SW480 (cell line): ENCODE results near the gene USP44.
"Not testable (repeated sequence)": the region's sequence is repeated elsewhere in the genome, so short reads cannot be mapped to it uniquely, and the experiment has no call there.

Source experiments
- DNase-seq: peaks from one replicate; pipeline ENCODE4 v3.0.0-alpha.2; 2016; ENCODE audit warnings: low spot score

USP44 gene

GRCh38 chr12:95506707-95507523 lies 44.4 kb downstream of the USP44 start:
- no peak for DNase-seq

GRCh38 chr12:95505039-95505438 lies 46.2 kb downstream of the USP44 start:
- no peak for DNase-seq

GRCh38 chr12:95504140-95504539 lies 47.1 kb downstream of the USP44 start:
- DNase-seq = no peak

- no peak for DNase-seq
Measured at GRCh38 chr12:95499772-95500171, 51.5 kb downstream of the USP44 start.

DNA sequence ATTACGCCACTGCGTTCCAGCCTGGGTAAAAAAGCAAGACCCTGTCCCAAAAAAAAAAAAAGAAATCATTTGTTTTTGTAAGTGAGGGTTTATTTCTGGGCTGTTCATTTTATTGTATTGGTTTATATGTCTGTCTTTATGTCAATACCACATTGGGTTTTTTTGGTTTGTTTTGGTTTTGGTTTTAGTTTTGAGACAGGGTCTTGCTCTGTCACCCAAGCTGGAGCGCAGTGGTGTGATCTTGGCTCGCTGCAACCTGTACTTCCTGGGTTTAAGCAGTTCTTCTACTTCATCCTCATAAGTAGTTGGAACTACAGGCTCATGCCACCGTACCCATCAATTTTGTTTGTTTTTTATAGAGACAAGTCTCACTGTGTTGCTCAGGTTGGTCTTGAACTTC lies 52.3 kb downstream of the USP44 start:
- no peak for DNase-seq

DNA sequence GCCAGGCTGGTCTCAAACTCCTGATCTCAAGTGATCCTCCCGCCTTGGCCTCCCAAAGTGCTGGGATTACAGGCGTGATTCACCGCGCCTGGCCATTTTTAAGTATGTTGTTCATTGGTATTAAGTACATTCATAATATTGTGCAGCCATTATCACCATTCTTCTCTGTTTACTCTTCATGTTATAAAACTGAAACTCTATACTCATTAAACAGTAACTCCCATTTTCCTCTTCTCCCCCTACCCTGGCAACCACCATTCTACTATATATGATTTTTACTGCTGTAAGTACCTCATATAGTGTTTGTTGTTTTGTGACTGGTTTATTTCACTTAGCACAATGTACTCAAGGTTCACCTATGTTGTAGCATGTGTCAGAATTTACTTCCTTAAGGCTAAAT lies 54.2 kb downstream of the USP44 start:
- no peak for DNase-seq

- DNase-seq = no peak
Measured at GRCh38 chr12:95495433-95495832, 55.8 kb downstream of the USP44 start.

DNA sequence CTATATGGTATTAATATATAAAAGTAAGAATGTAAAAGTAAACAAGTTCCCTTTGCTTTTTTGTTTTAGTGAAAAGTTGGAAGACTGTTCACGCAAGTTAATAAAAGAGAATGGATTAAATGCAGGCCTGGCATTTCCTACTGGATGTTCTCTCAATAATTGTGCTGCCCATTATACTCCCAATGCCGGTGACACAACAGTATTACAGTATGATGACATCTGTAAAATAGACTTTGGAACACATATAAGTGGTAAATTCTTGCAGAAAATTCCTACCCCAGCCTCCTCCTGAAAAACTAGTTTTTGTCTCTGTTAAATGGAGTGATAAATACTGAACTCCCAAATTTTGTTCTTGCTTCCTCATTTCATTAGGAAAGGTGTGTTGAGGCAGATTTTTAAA lies 56.4 kb downstream of the USP44 start:
- DNase-seq = no peak

DNA sequence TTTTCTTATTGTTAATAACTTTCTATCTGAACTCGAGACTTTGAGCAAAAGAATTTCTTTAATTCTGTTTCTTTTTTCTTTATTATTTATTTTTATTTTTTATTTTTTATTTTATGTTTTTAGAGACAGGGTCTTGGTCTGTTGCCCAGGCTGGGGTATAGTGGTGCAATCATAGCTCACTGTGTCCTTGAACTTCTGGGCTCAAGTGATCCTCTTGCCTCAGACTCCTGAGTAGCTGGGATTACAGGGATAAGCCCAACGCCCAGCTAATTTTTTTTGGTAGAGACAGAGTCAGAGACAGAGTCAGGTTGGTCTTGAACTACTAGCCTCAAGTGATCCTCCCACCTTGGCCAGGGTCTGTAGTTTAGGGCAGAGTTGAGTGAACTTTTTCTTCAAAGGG lies 58.8 kb downstream of the USP44 start:
- DNase-seq = no peak

- no peak for DNase-seq
Measured at GRCh38 chr12:95487024-95487423, 64.3 kb downstream of the USP44 start.

GRCh38 chr12:95484524-95484923 lies 66.8 kb downstream of the USP44 start:
- DNase-seq = no peak

DNA sequence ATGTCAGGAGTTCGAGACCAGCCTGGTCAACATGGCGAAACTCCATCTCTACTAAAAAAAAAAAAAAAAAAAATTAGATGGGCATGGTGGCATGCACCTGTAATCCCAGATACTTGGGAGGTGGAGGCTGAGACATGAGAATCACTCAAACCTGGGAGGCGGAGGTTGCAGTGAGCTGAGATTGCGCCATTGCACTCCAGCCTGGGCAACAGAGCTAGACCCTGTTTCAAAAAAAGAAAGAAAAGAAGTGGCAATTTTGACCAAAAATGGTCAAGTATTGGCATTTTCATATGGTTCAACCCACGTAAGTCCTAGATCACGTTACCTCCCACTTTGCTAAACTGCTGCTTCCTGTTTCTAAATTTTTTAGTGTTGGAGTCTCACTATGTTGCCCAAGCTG lies 68.7 kb downstream of the USP44 start:
- DNase-seq = not testable (repeated sequence)

DNA sequence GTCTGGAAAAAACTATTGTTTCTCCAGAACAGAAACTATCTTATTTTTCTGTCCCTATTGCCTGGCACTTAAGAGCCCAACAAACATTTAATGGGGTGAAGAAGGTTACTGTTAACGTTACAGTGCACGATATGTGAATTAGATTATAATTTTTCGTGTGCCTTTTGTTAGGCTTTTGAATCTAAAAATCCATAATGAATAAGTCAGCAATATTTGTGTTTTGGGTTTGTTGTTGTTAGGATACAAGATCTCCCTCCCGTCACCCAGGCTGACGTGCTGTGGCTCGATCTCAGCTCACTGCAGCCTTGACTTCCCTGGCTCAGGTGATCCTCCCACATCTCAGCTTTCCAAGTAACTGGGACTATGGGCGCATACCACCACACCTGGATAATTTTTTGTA lies 69.4 kb downstream of the USP44 start:
- DNase-seq = no peak

- no peak for DNase-seq
Measured at GRCh38 chr12:95481072-95481471, 70.2 kb downstream of the USP44 start.

GRCh38 chr12:95480230-95480629 lies 71.0 kb downstream of the USP44 start:
- no peak for DNase-seq

- no peak for DNase-seq
Measured at GRCh38 chr12:95474660-95474958, 76.7 kb downstream of the USP44 start.

DNA sequence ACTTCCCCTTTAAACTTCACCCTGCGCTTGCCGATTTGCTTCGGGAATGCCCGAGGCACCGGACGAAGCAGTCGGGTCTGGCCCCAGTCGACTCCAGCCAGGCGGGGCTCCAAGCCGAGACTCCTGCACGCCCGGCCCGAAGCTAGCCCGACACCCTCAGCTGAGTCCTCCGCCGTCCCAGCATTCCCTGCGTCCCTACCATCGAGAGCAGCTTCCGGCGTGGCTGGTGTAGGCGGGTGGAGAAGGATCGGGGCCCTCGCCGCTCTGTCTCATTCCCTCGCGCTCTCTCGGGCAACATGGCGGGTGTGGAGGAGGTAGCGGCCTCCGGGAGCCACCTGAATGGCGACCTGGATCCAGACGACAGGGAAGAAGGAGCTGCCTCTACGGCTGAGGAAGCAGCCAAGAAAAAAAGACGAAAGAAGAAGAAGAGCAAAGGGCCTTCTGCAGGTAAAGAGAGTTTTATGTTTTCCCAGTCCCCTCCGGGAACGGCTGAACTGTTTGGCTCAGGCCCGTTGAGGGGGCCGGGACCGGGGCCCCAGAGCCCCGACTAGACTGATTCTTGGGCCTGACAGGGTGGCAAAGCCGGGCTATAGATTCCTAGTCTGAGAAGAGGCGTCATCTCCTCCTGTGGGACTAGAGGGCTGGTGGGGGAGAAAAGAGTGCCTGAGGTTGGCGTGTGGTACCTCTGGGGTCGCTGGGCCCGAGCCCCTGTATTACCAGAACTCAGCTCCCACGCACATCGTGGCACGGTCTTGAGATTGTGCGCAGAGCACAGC lies 77.2 kb downstream of the USP44 start, which contains the start of gene METAP2:
Gene METAP2, plus strand, starts transcription at position 269 of the 776 bp plus-strand sequence. Its CDS starts 28 bp downstream, at position 297.
- peak; percentile 96 for DNase-seq

DNA sequence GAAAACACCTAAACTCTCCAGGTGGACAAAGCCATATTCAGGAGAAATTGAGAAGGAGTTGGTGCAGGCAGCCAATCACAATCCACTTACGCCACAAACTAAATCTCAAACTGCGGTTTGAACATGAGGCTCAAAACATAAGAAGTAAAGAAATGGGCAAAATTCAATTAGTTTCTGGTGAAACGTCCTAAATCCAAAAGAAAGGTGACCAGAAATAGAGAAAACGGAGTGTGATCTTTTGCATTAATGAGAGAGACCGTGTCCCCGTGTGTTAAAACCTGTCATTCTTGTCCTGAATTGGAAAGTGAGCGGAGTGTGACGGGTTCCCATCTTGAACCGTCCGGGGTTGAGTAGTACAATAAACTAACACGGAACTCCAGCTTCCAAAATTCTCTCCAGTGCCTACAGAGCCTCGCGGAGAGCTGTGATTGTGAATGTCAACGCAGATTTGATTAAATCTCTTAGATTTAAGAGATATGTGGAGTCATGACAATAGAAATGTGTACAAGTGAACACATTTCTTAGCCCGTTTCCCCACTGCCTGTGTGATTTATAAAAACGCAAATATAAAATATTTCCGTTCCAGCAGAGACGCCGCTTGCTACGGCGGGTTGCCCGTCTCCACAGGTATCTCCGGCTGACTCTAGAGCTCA lies 77.9 kb downstream of the USP44 start:
- DNase-seq = peak; percentile 55

DNA sequence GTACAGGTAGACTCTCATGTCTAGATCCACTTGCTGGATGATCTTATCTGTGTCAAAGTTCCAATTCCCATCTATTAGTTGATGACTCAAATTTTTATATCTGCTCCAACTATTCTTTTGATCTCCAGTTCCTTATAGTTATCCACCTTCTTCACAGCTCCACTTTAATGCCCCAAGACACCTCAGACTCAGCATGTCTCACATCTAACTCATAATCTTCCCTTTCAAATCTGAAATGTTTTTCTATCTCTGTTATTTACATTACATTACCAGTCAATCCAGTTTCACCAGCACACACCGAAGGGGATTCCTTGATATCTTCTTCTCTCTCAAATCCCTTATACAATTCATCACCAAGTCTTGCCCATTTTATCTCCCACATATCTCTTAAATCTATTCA lies 81.0 kb downstream of the USP44 start:
- DNase-seq = no peak
